Lung (tissue), 12 donors: ENCODE measurements around the gene RFXAP. TPM values are rescaled to one million over a fixed set of nuclear protein-coding genes. Genes with fewer than 3 reads are reported as not detected.
"Not testable (repeated sequence)": the region's sequence is repeated elsewhere in the genome, so short reads cannot be mapped to it uniquely, and the experiment has no call there.

ENCODE experiments used
- ATAC-seq: fragments of 200-7000 bp; cut with Tn5 transposase; one replicate; pipeline ENCODE4 v1.9.1; 2020; ENCODE audit warnings: moderate number of reproducible peaks; ENCODE audit not compliant: insufficient read depth, low FRiP score
- DNase-seq, 3 donors: peaks; one replicate each; pipeline ENCODE4 v3.0.0-alpha.2; 2013 to 2017
- H3K27ac ChIP-seq, 2 donors: one replicate each; pipeline ENCODE4 v1.5.1; 2013; ENCODE audit warnings: mild to moderate bottlenecking in 2 of 2, moderate library complexity in 2 of 2, control low read depth in 1 of 2, inconsistent platforms in 1 of 2, low read depth in 1 of 2, low read length in 1 of 2
- H3K27me3 ChIP-seq, 3 donors: one replicate each; pipeline ENCODE4 v1.5.1; 2013; ENCODE audit warnings: low read length in 2 of 3; ENCODE audit not compliant: control insufficient read depth in 3 of 3, insufficient read depth in 3 of 3
- H3K36me3 ChIP-seq, 4 donors: one replicate each; pipeline ENCODE4 v1.5.1; 2013; ENCODE audit warnings: low read length in 4 of 4, mild to moderate bottlenecking in 1 of 4, moderate library complexity in 1 of 4; ENCODE audit not compliant: control insufficient read depth in 4 of 4, insufficient read depth in 4 of 4
- H3K4me1 ChIP-seq, 5 donors: one replicate each; pipeline ENCODE4 v1.5.1; 2013; ENCODE audit warnings: low read length in 5 of 5, mild to moderate bottlenecking in 2 of 5, moderate library complexity in 1 of 5; ENCODE audit not compliant: control insufficient read depth in 5 of 5, insufficient read depth in 5 of 5
- H3K4me3 ChIP-seq: one replicate; pipeline ENCODE4 v1.5.1; 2013; ENCODE audit warnings: mild to moderate bottlenecking, control low read depth, moderate library complexity
- H3K9ac ChIP-seq, 2 donors: one replicate each; pipeline ENCODE4 v1.5.1; 2013; ENCODE audit warnings: low read length in 2 of 2, control low read depth in 1 of 2; ENCODE audit not compliant: insufficient read depth in 1 of 2
- H3K9me3 ChIP-seq, 4 donors: one replicate each; pipeline ENCODE4 v1.5.1; 2013; ENCODE audit warnings: low read length in 3 of 4, mild to moderate bottlenecking in 1 of 4, moderate library complexity in 1 of 4; ENCODE audit not compliant: control insufficient read depth in 4 of 4, insufficient read depth in 3 of 4
- WGBS, 2 donors: extraction: QIAGEN DNeasy Blood & Tissue Kit; methylation state at CpG; one replicate each; pipeline ENCODE4 v1.1.7; 2013; 5-methylcytosine and 5-hydroxymethylcytosine counted together
- polyA plus RNA-seq, 2 donors: library from polyadenylated mRNA; stranded (reverse); fragments of 200-250 nt; gene quantifications; one replicate each; pipeline ENCODE4 v1.2.1, GENCODE V29; 2013
- total RNA-seq, 2 donors: library from RNA; depleted of rRNA in 1 of 2; stranded (reverse); fragments of >200 nt in 1 of 2; gene quantifications; one replicate each; pipeline ENCODE4 v1.2.1, GENCODE V29; 2014 to 2021
- TF ChIP-seq, protein P1 (sequence below): IDR thresholded peaks from 2 replicates; pipeline ENCODE4 v1.5.1; 2012; ENCODE audit warnings: mild to moderate bottlenecking; ENCODE audit errors: control extremely low read depth, extremely low read depth
- donor health status: control.
- donor health status: control.
- donor health status: Bipolar disorder and iron deficiency.
- donor health status: healthy.
- donor health status: DM: yes; HTN: yes; CAD: no.

RFXAP gene
- total and polyA plus RNA-seq, 4 donors: 3.0 to 9.5 (median 4.9) TPM

DNA sequence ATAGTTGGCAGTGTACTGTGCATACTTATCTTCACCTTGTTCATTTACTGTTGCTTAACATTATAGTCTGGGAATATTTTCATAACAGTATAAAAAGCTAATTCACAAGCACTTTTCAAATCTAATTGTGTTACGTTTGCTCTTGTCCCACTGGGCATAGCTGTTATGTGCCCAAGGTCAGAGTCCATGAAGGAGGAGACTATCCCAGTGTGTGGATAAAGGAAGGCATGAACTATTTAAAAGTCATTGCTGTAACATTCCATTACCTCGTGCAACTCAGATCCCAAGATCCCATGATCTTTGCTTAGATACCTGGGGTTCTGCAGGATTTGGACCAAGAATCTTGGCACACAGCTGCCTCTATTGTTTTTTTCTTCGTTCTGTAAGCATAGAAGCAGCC, 35.1 kb upstream of the RFXAP start:
- no peaks in the 10 kb centered on the region for H3K36me3 ChIP-seq
- H3K27me3 ChIP-seq: no peaks in the 10 kb centered on the region
- no peak overlapping the region for H3K9ac ChIP-seq
- ATAC-seq (no peak), DNase-seq (no peak)
- TF ChIP-seq, protein P1, sequence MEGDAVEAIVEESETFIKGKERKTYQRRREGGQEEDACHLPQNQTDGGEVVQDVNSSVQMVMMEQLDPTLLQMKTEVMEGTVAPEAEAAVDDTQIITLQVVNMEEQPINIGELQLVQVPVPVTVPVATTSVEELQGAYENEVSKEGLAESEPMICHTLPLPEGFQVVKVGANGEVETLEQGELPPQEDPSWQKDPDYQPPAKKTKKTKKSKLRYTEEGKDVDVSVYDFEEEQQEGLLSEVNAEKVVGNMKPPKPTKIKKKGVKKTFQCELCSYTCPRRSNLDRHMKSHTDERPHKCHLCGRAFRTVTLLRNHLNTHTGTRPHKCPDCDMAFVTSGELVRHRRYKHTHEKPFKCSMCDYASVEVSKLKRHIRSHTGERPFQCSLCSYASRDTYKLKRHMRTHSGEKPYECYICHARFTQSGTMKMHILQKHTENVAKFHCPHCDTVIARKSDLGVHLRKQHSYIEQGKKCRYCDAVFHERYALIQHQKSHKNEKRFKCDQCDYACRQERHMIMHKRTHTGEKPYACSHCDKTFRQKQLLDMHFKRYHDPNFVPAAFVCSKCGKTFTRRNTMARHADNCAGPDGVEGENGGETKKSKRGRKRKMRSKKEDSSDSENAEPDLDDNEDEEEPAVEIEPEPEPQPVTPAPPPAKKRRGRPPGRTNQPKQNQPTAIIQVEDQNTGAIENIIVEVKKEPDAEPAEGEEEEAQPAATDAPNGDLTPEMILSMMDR: no peak
- no peaks in the 10 kb centered on the region for H3K4me1 ChIP-seq
- no peak overlapping the region for H3K4me3 ChIP-seq
- WGBS, 2 donors: 64 to 75% methylated on average over 3 of the region's 3 CpGs
- peaks cover 0 to 2% (median 0%) of the 10 kb centered on the region in 4 donors for H3K9me3 ChIP-seq
- H3K27ac ChIP-seq: no peak overlapping the region

GRCh38 chr13:36786175-36786574, 32.8 kb upstream of the RFXAP start:
- not testable (repeated sequence) for H3K4me3 ChIP-seq, H3K27me3 ChIP-seq, H3K9ac ChIP-seq, H3K27ac ChIP-seq, H3K36me3 ChIP-seq, ATAC-seq, H3K9me3 ChIP-seq, H3K4me1 ChIP-seq, DNase-seq
- 36 to 52% methylated on average over 4 of the region's 4 CpGs for WGBS, 2 donors

GRCh38 chr13:36787181-36787580, 31.8 kb upstream of the RFXAP start:
- H3K27ac ChIP-seq: no peak overlapping the region
- WGBS, 2 donors: 44 to 47% methylated on average over 3 of the region's 3 CpGs
- no peaks in the 10 kb centered on the region for H3K36me3 ChIP-seq
- H3K4me1 ChIP-seq: no peaks in the 10 kb centered on the region
- no peak overlapping the region for H3K4me3 ChIP-seq
- no peak overlapping the region for H3K9ac ChIP-seq
- H3K27me3 ChIP-seq: no peaks in the 10 kb centered on the region
- peaks cover 0 to 2% (median 0%) of the 10 kb centered on the region in 4 donors for H3K9me3 ChIP-seq
- TF ChIP-seq, protein P1: no peak
- DNase-seq (peak; percentile 14 to 23 (median 16)), ATAC-seq (no peak)

- no peaks in the 10 kb centered on the region for H3K27me3 ChIP-seq
- H3K4me3 ChIP-seq: no peak overlapping the region
- H3K36me3 ChIP-seq: no peaks in the 10 kb centered on the region
- no peak for DNase-seq
- TF ChIP-seq, protein P1: no peak
- no peak overlapping the region for H3K27ac ChIP-seq
- H3K9ac ChIP-seq: no peak overlapping the region
- peaks cover 0 to 2% (median 0%) of the 10 kb centered on the region in 4 donors for H3K9me3 ChIP-seq
- H3K4me1 ChIP-seq: no peaks in the 10 kb centered on the region
- WGBS, 2 donors: 89 to 92% methylated on average over 4 of the region's 4 CpGs
- no peak for ATAC-seq
Observed at GRCh38 chr13:36788276-36788675, 30.7 kb upstream of the RFXAP start.
